ENCODE results near the gene CENPV. TPM values are rescaled to one million over a fixed set of nuclear protein-coding genes. Genes with fewer than 3 reads are reported as not detected.

Gene CENPV
- total RNA-seq, 1 donor from 2014 or later: 488 TPM

DNA sequence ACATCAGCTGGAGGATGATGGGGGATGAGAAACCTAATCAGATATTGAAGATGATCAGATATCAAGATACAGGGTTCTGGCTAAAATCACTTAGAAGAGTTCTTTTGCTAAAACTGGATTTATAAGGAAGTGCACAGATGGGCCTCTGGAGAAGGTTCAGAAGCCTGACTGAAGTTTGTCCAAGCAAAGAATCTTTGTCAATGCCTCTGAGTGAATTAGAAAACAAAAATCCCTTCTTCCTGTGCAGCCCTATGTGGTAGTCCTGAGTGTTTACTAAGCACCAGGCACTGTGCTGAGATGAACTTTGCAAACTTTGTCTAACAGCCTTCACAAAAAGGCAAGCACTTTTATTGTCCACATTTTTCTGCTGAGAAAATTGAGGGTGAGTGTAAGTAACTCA lies 11.4 kb upstream of the CENPV start:
- no peak for DNase-seq (ENCODE audit: low read depth, low spot score)
- Mint-ChIP-seq H3K4me3 (no peak overlapping the region), H3K9me3 (no peaks in the 10 kb centered on the region), H3K27me3 (ENCODE audit: low read depth) (no peaks in the 10 kb centered on the region), H3K4me1 (peaks cover 9% of the 10 kb centered on the region), H3K27ac (ENCODE audit: unreplicated experiment) (no peak overlapping the region), H3K36me3 (ENCODE audit: low read depth) (no peaks in the 10 kb centered on the region)
- TF ChIP-seq, protein P1, sequence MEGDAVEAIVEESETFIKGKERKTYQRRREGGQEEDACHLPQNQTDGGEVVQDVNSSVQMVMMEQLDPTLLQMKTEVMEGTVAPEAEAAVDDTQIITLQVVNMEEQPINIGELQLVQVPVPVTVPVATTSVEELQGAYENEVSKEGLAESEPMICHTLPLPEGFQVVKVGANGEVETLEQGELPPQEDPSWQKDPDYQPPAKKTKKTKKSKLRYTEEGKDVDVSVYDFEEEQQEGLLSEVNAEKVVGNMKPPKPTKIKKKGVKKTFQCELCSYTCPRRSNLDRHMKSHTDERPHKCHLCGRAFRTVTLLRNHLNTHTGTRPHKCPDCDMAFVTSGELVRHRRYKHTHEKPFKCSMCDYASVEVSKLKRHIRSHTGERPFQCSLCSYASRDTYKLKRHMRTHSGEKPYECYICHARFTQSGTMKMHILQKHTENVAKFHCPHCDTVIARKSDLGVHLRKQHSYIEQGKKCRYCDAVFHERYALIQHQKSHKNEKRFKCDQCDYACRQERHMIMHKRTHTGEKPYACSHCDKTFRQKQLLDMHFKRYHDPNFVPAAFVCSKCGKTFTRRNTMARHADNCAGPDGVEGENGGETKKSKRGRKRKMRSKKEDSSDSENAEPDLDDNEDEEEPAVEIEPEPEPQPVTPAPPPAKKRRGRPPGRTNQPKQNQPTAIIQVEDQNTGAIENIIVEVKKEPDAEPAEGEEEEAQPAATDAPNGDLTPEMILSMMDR (conservative IDR thresholded peaks at IDR 0.05): no peak

GRCh38 chr17:16363749-16364536 lies 10.7 kb upstream of the CENPV start:
- TF ChIP-seq, protein P1 (conservative IDR thresholded peaks at IDR 0.05): peak; percentile 94
- H3K27ac Mint-ChIP-seq (ENCODE audit: unreplicated experiment): no peak overlapping the region
- no peaks in the 10 kb centered on the region for H3K27me3 Mint-ChIP-seq (ENCODE audit: low read depth)
- H3K4me3 Mint-ChIP-seq: peak overlapping the region; percentile 64
- no peaks in the 10 kb centered on the region for H3K36me3 Mint-ChIP-seq (ENCODE audit: low read depth)
- H3K9me3 Mint-ChIP-seq: no peaks in the 10 kb centered on the region
- peak; percentile 74 for DNase-seq (ENCODE audit: low read depth, low spot score)
- peaks cover 9% of the 10 kb centered on the region for H3K4me1 Mint-ChIP-seq

GRCh38 chr17:16361874-16362273 lies 8.6 kb upstream of the CENPV start:
- H3K4me3 Mint-ChIP-seq: no peak overlapping the region
- H3K27ac Mint-ChIP-seq (ENCODE audit: unreplicated experiment): no peak overlapping the region
- H3K9me3 Mint-ChIP-seq: no peaks in the 10 kb centered on the region
- peaks cover 9% of the 10 kb centered on the region for H3K4me1 Mint-ChIP-seq
- H3K36me3 Mint-ChIP-seq (ENCODE audit: low read depth): no peaks in the 10 kb centered on the region
- TF ChIP-seq, protein P1 (conservative IDR thresholded peaks at IDR 0.05): no peak
- DNase-seq (ENCODE audit: low read depth, low spot score): no peak
- no peaks in the 10 kb centered on the region for H3K27me3 Mint-ChIP-seq (ENCODE audit: low read depth)

DNA sequence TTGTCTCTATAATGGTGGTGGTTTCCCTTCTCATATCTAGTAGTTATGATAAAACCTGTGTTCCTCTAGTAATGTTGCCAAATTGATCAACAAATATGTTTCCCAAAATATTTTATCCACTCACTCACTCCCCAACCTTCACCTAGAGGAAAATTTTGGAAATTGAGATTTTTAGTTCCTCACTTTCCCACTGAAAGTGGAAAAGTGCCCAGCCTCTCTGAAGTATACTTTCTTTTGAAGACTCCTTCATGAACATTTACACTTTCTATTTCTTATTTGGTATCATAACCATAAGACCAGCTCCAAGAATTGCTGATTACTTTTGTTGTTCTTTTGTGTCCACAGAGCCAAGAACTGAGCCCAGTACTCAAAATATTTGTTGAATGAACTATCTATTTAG lies 5.1 kb upstream of the CENPV start:
- no peaks in the 10 kb centered on the region for H3K9me3 Mint-ChIP-seq
- peak overlapping the region; percentile 44 for H3K4me3 Mint-ChIP-seq

GRCh38 chr17:16354585-16354984 lies 1.3 kb upstream of the CENPV start:
- Mint-ChIP-seq H3K9me3 (no peaks in the 10 kb centered on the region), H3K36me3 (ENCODE audit: low read depth) (peaks cover 11% of the 10 kb centered on the region), H3K27me3 (ENCODE audit: low read depth) (no peaks in the 10 kb centered on the region), H3K27ac (ENCODE audit: unreplicated experiment) (no peak overlapping the region), H3K4me1 (peaks cover 39% of the 10 kb centered on the region), H3K4me3 (peak overlapping the region; percentile 90)
- DNase-seq (ENCODE audit: low read depth, low spot score): no peak
- TF ChIP-seq, protein P1 (conservative IDR thresholded peaks at IDR 0.05): no peak

More for the DNA sequence above, 5.1 kb upstream of the CENPV start:
- TF ChIP-seq, protein P1 (conservative IDR thresholded peaks at IDR 0.05): no peak
- Mint-ChIP-seq H3K27ac (ENCODE audit: unreplicated experiment) (no peak overlapping the region), H3K27me3 (ENCODE audit: low read depth) (no peaks in the 10 kb centered on the region), H3K36me3 (ENCODE audit: low read depth) (peaks cover 5% of the 10 kb centered on the region), H3K4me1 (peaks cover 12% of the 10 kb centered on the region)
- DNase-seq (ENCODE audit: low read depth, low spot score): no peak
